Epithelial cell of alveolus of lung (primary cell): ENCODE results near the gene BMP8A. TPM values are rescaled to one million over a fixed set of nuclear protein-coding genes. Genes with fewer than 3 reads are reported as not detected.

Source experiments
- total RNA-seq: library from RNA; depleted of rRNA; stranded (reverse); fragments of >200 nt; gene quantifications from 2 replicates; pipeline ENCODE4 v1.2.1, GENCODE V29; 2015

Gene BMP8A
- total RNA-seq: 0.40 TPM in 1 of 2 replicates, not detected in the other

GRCh38 chr1:39491146-39491921 lies at the start of gene BMP8A:
TSS of gene BMP8A (plus strand) at chr1:39491636. CDS start at chr1:39491992, 356 bp downstream.

Other genes with a start within 250 kb of the BMP8A start
- gene PABPC4, start 85.2 kb downstream of the BMP8A start, total RNA-seq: 147 and 186 TPM in 2 replicates
- 0.48 and 14.0 TPM in 2 replicates for gene HEYL, start 148.0 kb downstream of the BMP8A start, total RNA-seq
- not detected in 2 replicates for gene NT5C1A, start 180.5 kb downstream of the BMP8A start, total RNA-seq
- gene HPCAL4, start 199.8 kb downstream of the BMP8A start, total RNA-seq: not detected in 2 replicates
- 51.8 and 53.0 TPM in 2 replicates for gene PPIE, start 247.2 kb downstream of the BMP8A start, total RNA-seq